Memory B cell (primary cell): ENCODE measurements around the gene RPL7A.
"Not testable (repeated sequence)": the region's sequence is repeated elsewhere in the genome, so short reads cannot be mapped to it uniquely, and the experiment has no call there.

ENCODE experiments used
- ATAC-seq: fragments of 150-1000 bp; cut with Tn5 transposase; 2 replicates; pipeline ENCODE4 v1.10.0; 2021; ENCODE audit warnings: low read depth, mild to moderate bottlenecking, moderate library complexity
- DNase-seq, 2 donors: peaks; one replicate each; pipeline ENCODE4 v3.0.0; 2022; ENCODE audit warnings: low spot score in 2 of 2
- H3K27ac Mint-ChIP-seq: one replicate; pipeline ENCODE4 v1.8.0; 2022; ENCODE audit warnings: mild to moderate bottlenecking, moderate library complexity, mixed read lengths
- H3K27me3 Mint-ChIP-seq: one replicate; pipeline ENCODE4 v1.8.0; 2022; ENCODE audit warnings: mixed read lengths
- H3K36me3 Mint-ChIP-seq: one replicate; pipeline ENCODE4 v1.8.0; 2022; ENCODE audit warnings: mild to moderate bottlenecking, mixed read lengths
- H3K4me1 Mint-ChIP-seq: one replicate; pipeline ENCODE4 v1.8.0; 2022; ENCODE audit warnings: mixed read lengths
- H3K4me3 Mint-ChIP-seq: one replicate; pipeline ENCODE4 v1.8.0; 2022; ENCODE audit warnings: mild to moderate bottlenecking, moderate library complexity, mixed read lengths
- H3K9me3 Mint-ChIP-seq: one replicate; pipeline ENCODE4 v1.8.0; 2022; ENCODE audit warnings: mixed read lengths

The RPL7A gene

GRCh38 chr9:133347985-133348717 lies at the start of gene RPL7A, which contains the start of gene MED22:
Gene RPL7A, plus strand, starts transcription at chr9:133348218. Its CDS starts 26 bp downstream, at chr9:133348244.
Gene MED22, minus strand, starts transcription at chr9:133348131. Its CDS starts 1,469 bp downstream, at chr9:133346662.
- H3K9me3 Mint-ChIP-seq = no peaks in the 10 kb centered on the region
- H3K4me1 Mint-ChIP-seq = peaks cover 23% of the 10 kb centered on the region
- DNase-seq (peak; percentile 84 to 90), ATAC-seq (peak; percentile 87)
- H3K4me3 Mint-ChIP-seq = peak within 1 kb of the TSS; percentile 99
- H3K36me3 Mint-ChIP-seq = peaks cover 26% of the 10 kb centered on the region
- H3K27ac Mint-ChIP-seq = peak within 1 kb of the TSS; percentile 95
- H3K27me3 Mint-ChIP-seq = no peaks in the 10 kb centered on the region

- not testable (repeated sequence) for H3K27me3 Mint-ChIP-seq, H3K4me1 Mint-ChIP-seq, H3K9me3 Mint-ChIP-seq, H3K36me3 Mint-ChIP-seq, DNase-seq, H3K27ac Mint-ChIP-seq, ATAC-seq, H3K4me3 Mint-ChIP-seq
Observed at GRCh38 chr9:133299996-133300395, 48.0 kb upstream of the RPL7A start.

GRCh38 chr9:133301253-133302230 lies 46.5 kb upstream of the RPL7A start:
- no peaks in the 10 kb centered on the region for H3K36me3 Mint-ChIP-seq
- H3K27ac Mint-ChIP-seq = no peak overlapping the region
- ATAC-seq (no peak), DNase-seq (no peak)
- peaks cover 1% of the 10 kb centered on the region for H3K27me3 Mint-ChIP-seq
- H3K4me3 Mint-ChIP-seq = no peak overlapping the region
- no peaks in the 10 kb centered on the region for H3K9me3 Mint-ChIP-seq
- H3K4me1 Mint-ChIP-seq = no peaks in the 10 kb centered on the region

- Mint-ChIP-seq H3K4me1 (no peaks in the 10 kb centered on the region), H3K4me3 (no peak overlapping the region), H3K27me3 (peaks cover 9% of the 10 kb centered on the region), H3K9me3 (no peaks in the 10 kb centered on the region), H3K27ac (no peak overlapping the region), H3K36me3 (no peaks in the 10 kb centered on the region)
- ATAC-seq (no peak), DNase-seq (no peak)
Observed at GRCh38 chr9:133303266-133304157, 44.5 kb upstream of the RPL7A start.

- Mint-ChIP-seq H3K27ac (no peak overlapping the region), H3K4me3 (no peak overlapping the region), H3K36me3 (no peaks in the 10 kb centered on the region), H3K27me3 (peaks cover 11% of the 10 kb centered on the region), H3K4me1 (no peaks in the 10 kb centered on the region), H3K9me3 (no peaks in the 10 kb centered on the region)
- no peak for ATAC-seq
- no peak for DNase-seq
Observed at GRCh38 chr9:133304158-133304470, 43.9 kb upstream of the RPL7A start.

- DNase-seq = no peak
Observed at GRCh38 chr9:133304477-133305377, 43.3 kb upstream of the RPL7A start.

GRCh38 chr9:133305731-133306130 lies 42.3 kb upstream of the RPL7A start:
- Mint-ChIP-seq H3K27ac (no peak overlapping the region), H3K9me3 (no peaks in the 10 kb centered on the region), H3K4me3 (no peak overlapping the region), H3K27me3 (peaks cover 19% of the 10 kb centered on the region), H3K4me1 (no peaks in the 10 kb centered on the region), H3K36me3 (no peaks in the 10 kb centered on the region)
- ATAC-seq (no peak), DNase-seq (no peak)

More at GRCh38 chr9:133304477-133305377, 43.3 kb upstream of the RPL7A start:
- H3K4me3 Mint-ChIP-seq = no peak overlapping the region
- no peaks in the 10 kb centered on the region for H3K9me3 Mint-ChIP-seq
- ATAC-seq = no peak
- peaks cover 16% of the 10 kb centered on the region for H3K27me3 Mint-ChIP-seq
- no peaks in the 10 kb centered on the region for H3K4me1 Mint-ChIP-seq
- H3K36me3 Mint-ChIP-seq = no peaks in the 10 kb centered on the region
- H3K27ac Mint-ChIP-seq = no peak overlapping the region

GRCh38 chr9:133306242-133307204 lies 41.5 kb upstream of the RPL7A start:
- H3K36me3 Mint-ChIP-seq = no peaks in the 10 kb centered on the region
- H3K27ac Mint-ChIP-seq = no peak overlapping the region

GRCh38 chr9:133307301-133307700 lies 40.7 kb upstream of the RPL7A start:
- Mint-ChIP-seq H3K36me3 (no peaks in the 10 kb centered on the region), H3K4me3 (no peak overlapping the region), H3K27ac (no peak overlapping the region), H3K27me3 (peaks cover 19% of the 10 kb centered on the region), H3K4me1 (no peaks in the 10 kb centered on the region), H3K9me3 (no peaks in the 10 kb centered on the region)
- DNase-seq (no peak), ATAC-seq (no peak)

More at GRCh38 chr9:133306242-133307204, 41.5 kb upstream of the RPL7A start:
- peaks cover 19% of the 10 kb centered on the region for H3K27me3 Mint-ChIP-seq
- no peak for ATAC-seq
- no peak overlapping the region for H3K4me3 Mint-ChIP-seq
- H3K9me3 Mint-ChIP-seq = no peaks in the 10 kb centered on the region
- no peaks in the 10 kb centered on the region for H3K4me1 Mint-ChIP-seq
- DNase-seq = no peak

GRCh38 chr9:133309608-133310007 lies 38.4 kb upstream of the RPL7A start:
- no peak overlapping the region for H3K27ac Mint-ChIP-seq
- no peak overlapping the region for H3K4me3 Mint-ChIP-seq

GRCh38 chr9:133315997-133316396 lies 32.0 kb upstream of the RPL7A start:
- no peak overlapping the region for H3K27ac Mint-ChIP-seq
- DNase-seq (no peak), ATAC-seq (no peak)
- H3K9me3 Mint-ChIP-seq = peaks cover 1% of the 10 kb centered on the region
- H3K27me3 Mint-ChIP-seq = peaks cover 11% of the 10 kb centered on the region
- no peak overlapping the region for H3K4me3 Mint-ChIP-seq
- no peaks in the 10 kb centered on the region for H3K36me3 Mint-ChIP-seq
- no peaks in the 10 kb centered on the region for H3K4me1 Mint-ChIP-seq

More at GRCh38 chr9:133309608-133310007, 38.4 kb upstream of the RPL7A start:
- Mint-ChIP-seq H3K4me1 (no peaks in the 10 kb centered on the region), H3K36me3 (no peaks in the 10 kb centered on the region), H3K9me3 (no peaks in the 10 kb centered on the region), H3K27me3 (peaks cover 19% of the 10 kb centered on the region)
- DNase-seq (no peak), ATAC-seq (no peak)

GRCh38 chr9:133317551-133317950 lies 30.5 kb upstream of the RPL7A start:
- not testable (repeated sequence) for DNase-seq, H3K4me1 Mint-ChIP-seq, H3K27ac Mint-ChIP-seq, H3K4me3 Mint-ChIP-seq, ATAC-seq, H3K36me3 Mint-ChIP-seq, H3K9me3 Mint-ChIP-seq
- peaks cover 14% of the 10 kb centered on the region for H3K27me3 Mint-ChIP-seq
